Muscle layer of colon (tissue), 2 donors: ENCODE data around the gene NME7.
"Not testable (repeated sequence)": the region's sequence is repeated elsewhere in the genome, so short reads cannot be mapped to it uniquely, and the experiment has no call there.

Experiments used
- H3K27ac ChIP-seq: one replicate; pipeline ENCODE4 v1.7.0; 2013; ENCODE audit warnings: low read depth, mild to moderate bottlenecking, low read length, moderate library complexity
- H3K27me3 ChIP-seq, 2 donors: one replicate each; pipeline ENCODE4 v1.7.0; 2013; ENCODE audit warnings: low read length in 2 of 2, mild to moderate bottlenecking in 2 of 2; ENCODE audit not compliant: insufficient read depth in 2 of 2, control insufficient read depth in 1 of 2
- H3K36me3 ChIP-seq: one replicate; pipeline ENCODE4 v1.7.0; 2013; ENCODE audit warnings: mild to moderate bottlenecking, low read length; ENCODE audit not compliant: insufficient read depth
- H3K4me1 ChIP-seq: one replicate; pipeline ENCODE4 v1.7.0; 2013; ENCODE audit warnings: mild to moderate bottlenecking, low read length; ENCODE audit not compliant: insufficient read depth
- H3K4me3 ChIP-seq, 2 donors: one replicate each; pipeline ENCODE4 v1.7.0; 2013; ENCODE audit warnings: low read length in 2 of 2, low read depth in 1 of 2, mild to moderate bottlenecking in 1 of 2, moderate library complexity in 1 of 2
- H3K9ac ChIP-seq: one replicate; pipeline ENCODE4 v1.7.0; 2013; ENCODE audit warnings: low read length
- H3K9me3 ChIP-seq: one replicate; pipeline ENCODE4 v1.7.0; 2013; ENCODE audit warnings: mild to moderate bottlenecking, low read length
- donor health status: abdominal sarcoma.
- donor health status: Adenocarcinoma of cecum.

The NME7 gene

DNA sequence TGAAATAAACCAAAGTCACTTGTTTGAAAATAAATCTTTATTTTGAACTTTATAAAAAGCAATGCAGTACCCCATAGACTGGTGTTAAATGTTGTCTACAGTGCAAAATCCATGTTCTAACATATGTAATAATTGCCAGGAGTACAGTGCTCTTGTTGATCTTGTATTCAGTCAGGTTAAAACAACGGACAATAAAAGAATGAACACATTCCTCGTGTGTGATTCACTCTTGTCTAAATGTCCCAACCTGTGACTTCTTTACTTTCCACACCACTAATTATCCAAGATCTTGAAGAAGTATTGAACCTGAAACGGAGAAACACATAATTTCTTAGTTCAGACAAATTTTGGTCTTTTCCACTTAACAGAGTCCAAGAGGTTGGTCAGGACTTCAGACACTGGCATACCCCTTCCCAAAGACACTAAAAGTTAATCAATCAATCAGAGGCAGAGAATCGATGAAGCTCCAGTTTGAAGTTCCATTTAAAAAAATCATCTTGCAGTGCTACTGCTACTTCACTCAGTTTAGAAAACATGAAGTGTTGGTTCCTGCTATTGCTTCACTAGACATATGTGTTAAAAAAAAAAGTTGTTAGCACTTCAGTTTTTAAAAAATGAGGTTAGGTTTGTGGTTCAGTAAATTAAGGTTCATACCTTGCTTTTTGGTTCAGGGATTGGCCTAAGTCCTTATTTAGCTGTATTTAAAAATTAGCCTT, 234.9 kb downstream of the NME7 start:
- Histone ChIP-seq H3K9ac (no peak overlapping the region), H3K4me1 (peaks cover 6% of the 10 kb centered on the region), H3K27me3 (no peaks in the 10 kb centered on the region), H3K27ac (no peak overlapping the region), H3K9me3 (no peaks in the 10 kb centered on the region), H3K36me3 (peaks cover 30% of the 10 kb centered on the region), H3K4me3 (no peak overlapping the region)

DNA sequence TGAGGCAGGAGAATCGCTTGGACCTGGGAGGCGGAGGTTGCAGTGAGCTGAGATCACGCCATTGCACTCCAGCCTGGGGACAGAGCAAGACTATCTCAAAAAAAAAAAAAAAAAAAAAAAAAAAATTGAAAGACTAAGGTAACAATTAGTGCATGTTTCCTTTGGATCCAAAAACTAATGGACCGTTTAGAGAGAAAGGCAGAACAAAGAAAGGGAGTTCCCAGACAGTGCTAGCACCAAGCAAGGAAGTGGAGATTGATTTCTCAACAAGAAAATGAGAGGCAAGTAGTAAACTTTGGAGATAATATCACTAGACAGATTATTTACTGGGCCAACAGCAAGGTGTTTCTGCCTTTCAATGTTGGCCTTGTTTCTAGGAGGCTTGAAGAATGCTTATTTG, 236.9 kb downstream of the NME7 start:
- Histone ChIP-seq H3K9ac (no peak overlapping the region), H3K27me3 (no peaks in the 10 kb centered on the region), H3K27ac (no peak overlapping the region), H3K4me3 (no peak overlapping the region), H3K36me3 (peaks cover 46% of the 10 kb centered on the region), H3K4me1 (peaks cover 6% of the 10 kb centered on the region), H3K9me3 (no peaks in the 10 kb centered on the region)

DNA sequence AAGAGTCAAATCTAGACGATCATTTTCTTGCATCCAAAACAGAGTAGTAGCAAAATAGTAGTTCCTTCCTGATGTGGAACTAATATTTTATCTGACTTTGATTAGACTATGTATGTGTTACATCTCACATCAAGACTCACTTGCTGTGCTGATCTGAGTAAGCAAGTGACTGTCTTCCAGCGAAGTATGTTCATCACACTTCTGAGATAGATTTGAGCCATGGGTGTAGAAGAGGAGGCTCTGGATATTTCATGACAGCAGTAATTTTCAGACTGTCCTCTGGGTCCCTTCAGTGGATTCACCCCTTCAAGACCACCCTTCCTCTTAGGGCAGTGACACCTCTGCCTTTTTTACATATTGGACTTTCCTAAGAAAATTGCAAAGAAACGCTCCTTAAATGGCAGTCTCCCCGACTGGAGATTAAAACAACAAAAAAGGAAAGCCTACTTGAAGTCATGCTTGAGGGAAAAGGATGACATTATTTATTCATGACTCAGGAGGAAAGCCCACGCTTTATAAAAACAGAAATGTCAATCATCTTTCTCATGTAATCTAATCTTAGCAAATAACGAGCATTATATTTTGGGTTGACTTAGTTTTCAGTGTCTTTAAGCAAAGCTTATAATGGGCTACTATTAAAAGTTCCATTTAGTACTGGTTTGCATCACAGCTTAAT, 238.3 kb downstream of the NME7 start:
- Histone ChIP-seq H3K4me1 (peaks cover 6% of the 10 kb centered on the region), H3K9me3 (no peaks in the 10 kb centered on the region), H3K27ac (no peak overlapping the region), H3K36me3 (peaks cover 56% of the 10 kb centered on the region), H3K9ac (no peak overlapping the region), H3K27me3 (no peaks in the 10 kb centered on the region), H3K4me3 (no peak overlapping the region)

DNA sequence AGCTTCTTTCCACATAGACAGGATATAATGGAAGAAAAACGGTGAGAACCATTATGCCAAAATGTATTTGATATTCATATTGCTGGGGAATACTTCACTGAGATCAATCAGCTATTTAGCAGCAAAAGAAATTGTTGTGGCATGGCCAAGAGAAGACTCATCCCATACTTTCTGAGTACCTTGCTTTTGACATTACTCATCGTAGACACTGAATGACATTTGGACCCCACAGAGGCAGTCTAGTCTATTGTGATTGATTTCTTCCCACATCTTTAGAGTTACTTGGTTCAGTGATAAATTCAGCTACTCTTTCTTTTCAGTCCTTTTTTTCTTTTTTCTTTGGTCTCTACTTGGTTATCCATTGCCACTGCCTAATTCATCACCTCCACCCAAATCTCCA, 239.0 kb downstream of the NME7 start:
- no peak overlapping the region for H3K4me3 ChIP-seq
- H3K27ac ChIP-seq, result no peak overlapping the region
- no peaks in the 10 kb centered on the region for H3K27me3 ChIP-seq
- H3K4me1 ChIP-seq, result peaks cover 6% of the 10 kb centered on the region
- no peaks in the 10 kb centered on the region for H3K9me3 ChIP-seq
- no peak overlapping the region for H3K9ac ChIP-seq
- H3K36me3 ChIP-seq, result peaks cover 56% of the 10 kb centered on the region

DNA sequence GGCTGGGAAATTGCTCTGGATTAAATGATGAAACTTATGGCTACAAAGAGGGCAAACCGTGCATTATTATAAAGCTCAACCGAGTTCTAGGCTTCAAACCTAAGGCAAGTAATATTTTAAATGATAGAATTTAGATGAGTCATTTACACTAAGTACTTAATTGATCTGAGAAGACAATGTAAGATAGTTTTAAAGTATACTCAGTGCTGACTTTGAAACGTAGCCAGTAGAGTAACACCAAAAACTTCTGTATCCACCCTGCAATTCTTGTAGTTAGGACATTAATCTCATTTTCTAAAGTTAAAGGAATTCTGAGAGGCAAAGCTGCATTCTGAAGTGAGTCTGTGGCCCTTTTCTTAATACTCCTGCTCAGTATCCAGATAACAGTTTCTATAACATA, 240.3 kb downstream of the NME7 start:
- Histone ChIP-seq H3K27me3 (no peaks in the 10 kb centered on the region), H3K4me1 (peaks cover 6% of the 10 kb centered on the region), H3K4me3 (no peak overlapping the region), H3K36me3 (peaks cover 56% of the 10 kb centered on the region), H3K9me3 (no peaks in the 10 kb centered on the region), H3K27ac (no peak overlapping the region), H3K9ac (no peak overlapping the region)

DNA sequence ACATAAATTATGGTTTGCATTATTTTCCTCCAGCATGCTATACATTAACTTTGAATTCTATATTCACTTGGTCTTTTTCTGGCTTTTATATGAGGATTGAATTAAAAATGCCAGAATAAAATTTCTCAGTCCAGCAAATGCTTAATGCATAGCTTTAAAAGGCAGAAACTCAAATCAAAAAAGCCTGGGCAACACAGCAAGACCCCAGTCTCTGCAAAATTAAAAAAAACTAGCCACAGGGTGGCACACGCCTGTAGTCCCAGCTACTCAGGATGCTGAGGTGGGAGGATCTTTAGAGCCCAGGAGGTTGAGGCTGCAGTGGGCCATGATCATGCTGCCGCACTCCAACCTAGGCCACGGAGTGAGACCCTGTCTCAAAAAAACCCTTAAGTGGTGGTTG, 241.3 kb downstream of the NME7 start:
- Histone ChIP-seq H3K9me3 (no peaks in the 10 kb centered on the region), H3K36me3 (peaks cover 55% of the 10 kb centered on the region), H3K27me3 (no peaks in the 10 kb centered on the region), H3K4me1 (peaks cover 9% of the 10 kb centered on the region), H3K9ac (no peak overlapping the region), H3K27ac (no peak overlapping the region), H3K4me3 (no peak overlapping the region)

DNA sequence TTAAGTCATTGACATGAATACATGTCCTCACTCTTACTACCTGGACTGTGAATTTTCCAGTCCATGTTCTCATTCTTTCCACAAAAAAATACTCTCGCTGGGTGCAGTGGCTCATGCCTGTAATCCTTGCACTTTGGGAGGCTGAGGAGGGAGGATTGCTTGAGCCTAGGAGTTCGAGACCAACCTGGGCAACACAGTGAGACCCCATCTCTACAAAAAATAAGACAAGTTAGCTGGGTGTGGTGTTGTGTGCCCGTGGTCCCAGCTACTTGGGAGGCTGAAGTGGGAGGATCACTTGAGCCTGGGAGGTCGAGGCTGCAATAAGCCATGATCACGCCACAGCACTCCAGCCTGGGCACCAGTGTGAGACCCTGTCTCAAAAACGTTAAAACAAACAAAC, 242.0 kb downstream of the NME7 start:
- H3K4me1 ChIP-seq, H3K9me3 ChIP-seq, H3K27me3 ChIP-seq, H3K27ac ChIP-seq, H3K9ac ChIP-seq, H3K4me3 ChIP-seq: not testable (repeated sequence)
- peaks cover 50% of the 10 kb centered on the region for H3K36me3 ChIP-seq

DNA sequence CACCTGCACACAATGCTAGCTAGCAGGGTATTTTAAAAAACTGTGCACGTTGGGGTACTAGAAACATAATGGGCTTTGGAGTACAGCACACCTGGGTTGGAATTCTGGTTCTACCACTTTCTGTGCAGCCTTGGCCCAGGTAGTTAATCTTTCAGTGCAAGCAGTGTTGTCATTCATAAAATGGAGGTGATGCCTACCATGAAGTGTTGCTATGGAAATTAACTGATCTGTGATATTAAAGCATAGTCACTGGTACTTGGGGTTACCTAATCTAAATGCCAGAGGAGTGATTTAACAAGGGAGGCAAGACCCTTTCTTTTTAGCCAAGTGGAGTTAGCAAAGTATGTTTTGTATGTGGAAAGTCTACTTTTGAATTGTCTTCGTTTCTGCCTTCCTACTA, 243.1 kb downstream of the NME7 start:
- H3K27ac ChIP-seq, result no peak overlapping the region
- H3K4me1 ChIP-seq, result peaks cover 17% of the 10 kb centered on the region
- peaks cover 43% of the 10 kb centered on the region for H3K36me3 ChIP-seq
- no peak overlapping the region for H3K9ac ChIP-seq
- no peaks in the 10 kb centered on the region for H3K27me3 ChIP-seq
- no peaks in the 10 kb centered on the region for H3K9me3 ChIP-seq
- H3K4me3 ChIP-seq, result no peak overlapping the region

DNA sequence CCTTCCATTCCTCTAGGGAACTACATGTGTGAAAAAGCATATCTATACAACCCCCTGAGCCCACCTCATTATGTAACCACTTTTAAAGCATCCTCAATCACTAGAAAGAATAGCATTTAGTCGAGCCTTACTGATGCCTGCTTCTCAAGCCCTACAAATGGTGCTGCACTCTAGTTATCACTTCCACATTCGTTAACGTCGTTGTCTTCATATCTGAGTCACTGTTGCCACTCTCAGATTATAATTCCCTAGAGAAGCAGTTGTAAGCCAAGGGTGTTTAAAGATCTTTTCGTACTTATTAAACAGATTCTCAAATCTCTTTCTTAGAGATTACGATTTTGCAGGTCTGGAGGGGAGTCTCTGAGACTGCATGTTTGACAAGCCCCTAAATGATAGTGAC, 244.6 kb downstream of the NME7 start:
- Histone ChIP-seq H3K27ac (no peak overlapping the region), H3K9me3 (no peaks in the 10 kb centered on the region), H3K9ac (no peak overlapping the region), H3K36me3 (peaks cover 33% of the 10 kb centered on the region), H3K4me1 (peaks cover 28% of the 10 kb centered on the region), H3K27me3 (no peaks in the 10 kb centered on the region), H3K4me3 (no peak overlapping the region)

DNA sequence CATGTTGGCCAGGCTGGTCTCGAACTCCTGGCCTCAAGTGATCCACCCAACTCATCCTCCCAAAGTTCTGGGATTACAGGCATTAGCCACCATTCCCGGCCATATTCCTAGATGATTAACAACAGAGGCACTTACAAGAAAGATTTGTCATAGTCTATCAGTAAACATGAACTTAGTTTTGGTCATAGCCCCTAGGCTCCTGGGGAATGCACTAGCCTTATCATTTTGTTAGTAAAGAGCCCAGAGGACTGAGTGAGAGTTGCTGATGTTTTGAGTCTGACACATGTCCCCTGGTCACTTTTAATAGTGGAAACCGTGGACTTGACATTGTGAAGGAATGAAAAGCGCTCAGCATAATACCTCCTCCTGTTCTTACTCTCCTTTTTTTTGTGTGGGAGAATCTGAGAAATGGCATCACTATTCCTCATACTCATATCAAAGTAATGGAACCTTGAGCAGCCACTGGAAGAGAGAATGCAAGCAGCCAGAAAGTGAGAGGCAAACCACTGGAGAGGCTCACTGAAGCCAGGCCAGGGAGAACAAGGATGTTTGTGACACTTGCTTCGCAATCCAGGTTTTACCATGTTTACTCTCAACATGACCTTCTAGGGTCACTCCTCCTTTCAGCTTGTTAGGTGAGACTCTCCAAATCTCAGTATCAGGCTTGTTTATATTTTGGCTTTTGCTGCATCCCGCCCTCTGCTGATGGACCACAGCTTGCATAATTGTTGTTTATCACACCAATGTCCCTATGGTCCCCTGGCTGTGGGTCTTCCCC, 246.3 kb downstream of the NME7 start:
- Histone ChIP-seq H3K36me3 (peaks cover 28% of the 10 kb centered on the region), H3K9ac (no peak overlapping the region), H3K27me3 (no peaks in the 10 kb centered on the region), H3K27ac (no peak overlapping the region), H3K4me3 (no peak overlapping the region), H3K4me1 (peaks cover 44% of the 10 kb centered on the region), H3K9me3 (no peaks in the 10 kb centered on the region)

DNA sequence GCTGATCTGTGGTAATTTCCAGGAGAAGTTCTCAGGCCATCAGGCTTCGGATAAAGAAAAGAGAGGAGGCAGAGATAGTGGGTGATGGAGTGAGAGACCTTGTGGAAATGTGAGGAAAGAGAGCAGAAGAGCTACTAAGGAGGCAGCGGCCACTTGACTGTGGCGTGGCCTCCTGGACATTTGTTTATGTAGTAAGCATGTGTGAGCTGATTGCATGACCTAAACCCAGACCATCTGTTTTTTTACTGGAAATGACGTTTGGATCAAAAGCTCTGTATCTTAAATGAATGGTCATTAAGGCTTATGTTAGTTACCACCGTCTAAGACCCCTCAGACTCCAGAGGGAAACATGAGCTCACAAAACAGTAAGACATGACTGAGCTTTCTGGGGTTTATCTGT, 247.5 kb downstream of the NME7 start:
- peaks cover 53% of the 10 kb centered on the region for H3K4me1 ChIP-seq
- no peak overlapping the region for H3K27ac ChIP-seq
- peaks cover 16% of the 10 kb centered on the region for H3K36me3 ChIP-seq
- H3K9ac ChIP-seq, result no peak overlapping the region
- no peaks in the 10 kb centered on the region for H3K9me3 ChIP-seq
- H3K27me3 ChIP-seq, result no peaks in the 10 kb centered on the region
- no peak overlapping the region for H3K4me3 ChIP-seq
